GM19238 (cell line): ENCODE data around the gene TIMM9.
"Not testable (repeated sequence)": the region's sequence is repeated elsewhere in the genome, so short reads cannot be mapped to it uniquely, and the experiment has no call there.

Source experiments
- DNase-seq: peaks from one replicate; pipeline ENCODE4 v3.0.0; 2011; ENCODE audit warnings: low spot score; ENCODE audit not compliant: insufficient read length

The TIMM9 gene

GRCh38 chr14:58427281-58428117, at the start of gene TIMM9, which contains the start of gene KIAA0586:
TIMM9 (minus strand) TSS chr14:58427531; CDS start chr14:58411945, 15,586 bp downstream.
KIAA0586 (plus strand) TSS chr14:58427719; CDS start chr14:58428265, 546 bp downstream.
- peak; percentile 69 for DNase-seq

GRCh38 chr14:58476320-58476719, 49.0 kb upstream of the TIMM9 start:
- no peak for DNase-seq

- DNase-seq = no peak
Measured at GRCh38 chr14:58469309-58469708, 42.0 kb upstream of the TIMM9 start.

- DNase-seq = no peak
Measured at GRCh38 chr14:58467575-58467974, 40.2 kb upstream of the TIMM9 start.

GRCh38 chr14:58466459-58466858, 39.1 kb upstream of the TIMM9 start:
- DNase-seq = no peak

GRCh38 chr14:58465421-58465820, 38.1 kb upstream of the TIMM9 start:
- DNase-seq = no peak

GRCh38 chr14:58464652-58465051, 37.3 kb upstream of the TIMM9 start:
- no peak for DNase-seq

GRCh38 chr14:58463147-58463546, 35.8 kb upstream of the TIMM9 start:
- DNase-seq = no peak

GRCh38 chr14:58460772-58461171, 33.4 kb upstream of the TIMM9 start:
- DNase-seq = no peak

GRCh38 chr14:58455593-58456265, 28.4 kb upstream of the TIMM9 start:
- DNase-seq = no peak

- no peak for DNase-seq
Measured at GRCh38 chr14:58444627-58445026, 17.3 kb upstream of the TIMM9 start.

GRCh38 chr14:58439476-58439875, 12.1 kb upstream of the TIMM9 start:
- no peak for DNase-seq

- DNase-seq = no peak
Measured at GRCh38 chr14:58430156-58430555, 2.8 kb upstream of the TIMM9 start.

GRCh38 chr14:58428118-58428683, 870 bp upstream of the TIMM9 start:
- DNase-seq = no peak

GRCh38 chr14:58426670-58427280, 556 bp downstream of the TIMM9 start:
- peak; percentile 23 for DNase-seq

GRCh38 chr14:58416934-58417333, 10.4 kb downstream of the TIMM9 start:
- DNase-seq = not testable (repeated sequence)

- DNase-seq = no peak
Measured at GRCh38 chr14:58415636-58416547, 11.4 kb downstream of the TIMM9 start.

- no peak for DNase-seq
Measured at GRCh38 chr14:58414845-58415244, 12.5 kb downstream of the TIMM9 start.

- no peak for DNase-seq
Measured at GRCh38 chr14:58408681-58409215, 18.6 kb downstream of the TIMM9 start.

GRCh38 chr14:58401587-58401986, 25.7 kb downstream of the TIMM9 start:
- DNase-seq = no peak
